GM12872 (cell line): Measurements from ENCODE around the gene FUOM.

Experiments used
- CTCF ChIP-seq: IDR thresholded peaks from 3 replicates; pipeline ENCODE4 v1.5.1; 2011; ENCODE audit warnings: low read depth, mild to moderate bottlenecking, low read length, moderate library complexity; ENCODE audit not compliant: insufficient read depth

Gene FUOM

GRCh38 chr10:133334503-133335245 is 23.1 kb downstream of the FUOM start:
- TF ChIP-seq CTCF, result no peak

DNA sequence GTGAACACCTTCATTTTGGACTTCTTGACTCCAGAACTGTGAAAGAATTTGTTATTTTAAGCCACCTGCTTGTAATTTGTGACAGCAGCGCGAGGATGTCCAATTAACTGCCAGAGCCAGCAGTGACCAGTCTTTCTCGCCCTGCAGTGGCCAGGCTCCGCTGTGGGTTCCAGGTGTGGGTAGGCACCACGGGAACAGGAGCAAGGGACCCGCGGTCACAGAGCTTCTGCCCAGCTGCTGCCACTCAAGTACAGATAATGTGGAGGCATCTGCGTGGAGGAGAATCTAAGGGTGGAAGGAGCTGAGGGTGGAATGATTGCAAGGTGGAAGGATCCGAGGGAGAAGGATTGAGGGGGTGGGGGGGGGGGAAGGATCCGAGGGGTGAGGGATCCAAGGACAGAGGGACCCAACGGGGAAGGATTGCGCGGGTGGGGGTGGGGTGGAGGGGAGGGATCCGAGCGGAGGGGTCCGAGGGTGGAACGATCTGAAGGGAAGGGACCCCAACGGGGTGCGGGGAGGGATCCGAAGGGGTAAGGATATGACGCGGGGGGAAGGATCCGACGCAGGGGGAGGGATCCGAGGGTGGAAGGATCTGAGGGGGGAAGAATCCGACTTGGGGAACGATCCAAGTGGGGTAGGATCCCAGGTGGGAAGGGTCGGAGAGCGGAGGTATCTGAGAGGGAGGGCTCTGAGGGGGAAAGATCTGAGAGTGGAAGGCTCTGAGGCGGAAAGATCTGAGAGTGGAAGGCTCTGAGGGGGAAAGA is 24.7 kb downstream of the FUOM start:
- TF ChIP-seq CTCF, result no peak

- TF ChIP-seq CTCF, result peak; percentile 90
These were observed 28.2 kb downstream of the FUOM start for GRCh38 chr10:133329491-133330202.

- TF ChIP-seq CTCF, result no peak
These were observed 29.2 kb downstream of the FUOM start for GRCh38 chr10:133328358-133329343.

GRCh38 chr10:133327651-133328357 is 30.0 kb downstream of the FUOM start:
- no peak for TF ChIP-seq CTCF

GRCh38 chr10:133326745-133327650 is 30.8 kb downstream of the FUOM start:
- TF ChIP-seq CTCF, result no peak
